Activated CD8-positive, alpha-beta T cell treated with anti-CD3 and anti-CD28 coated beads for 36 hours (primary cell): ENCODE measurements around the gene PPP3CA. TPM values are rescaled to one million over a fixed set of nuclear protein-coding genes. Genes with fewer than 3 reads are reported as not detected.

Source experiments
- ATAC-seq: fragments of 200-7000 bp; cut with Tn5 transposase; one replicate; pipeline ENCODE4 v1.10.0; 2021; ENCODE audit warnings: mild to moderate bottlenecking, moderate library complexity
- CTCF ChIA-PET: fragments of 350-600 bp; sonication (Branson Sonifier 250); formaldehyde crosslinking; loops from one replicate; lab custom pipeline; 2021; ENCODE audit warnings: antibody characterized with exemption; lab: Charles Lee
- POLR2A ChIA-PET: fragments of 350-600 bp; sonication (Branson Sonifier 250); formaldehyde crosslinking; loops from one replicate; lab custom pipeline; 2021; ENCODE audit warnings: antibody characterized with exemption; lab: Charles Lee
- DNase-seq: peaks from one replicate; pipeline ENCODE4 v3.0.0-alpha.2; 2020
- H3K27ac Mint-ChIP-seq: one replicate; pipeline ENCODE4 v1.8.0; 2021; ENCODE audit warnings: mild to moderate bottlenecking, mixed read lengths
- H3K27me3 Mint-ChIP-seq: one replicate; pipeline ENCODE4 v1.8.0; 2021; ENCODE audit warnings: mixed read lengths
- H3K36me3 Mint-ChIP-seq: one replicate; pipeline ENCODE4 v1.8.0; 2021; ENCODE audit warnings: low read depth, mixed read lengths
- H3K4me1 Mint-ChIP-seq: one replicate; pipeline ENCODE4 v1.8.0; 2021; ENCODE audit warnings: low read depth, mixed read lengths
- H3K4me3 Mint-ChIP-seq: one replicate; pipeline ENCODE4 v1.8.0; 2021; ENCODE audit warnings: mild to moderate bottlenecking, moderate library complexity, mixed read lengths
- H3K9me3 Mint-ChIP-seq: one replicate; pipeline ENCODE4 v1.8.0; 2021; ENCODE audit warnings: mixed read lengths
- intact Hi-C: fragments of 100-400 bp; cut with micrococcal nuclease; formaldehyde crosslinking; loops from one replicate; pipeline ENCODE4 v1.10.0; 2022
- total RNA-seq, 2 experiments: library from RNA; stranded (reverse); gene quantifications; one replicate each; pipeline ENCODE4 v1.2.3, GENCODE V29; 2021
- TF ChIP-seq, protein P1 (sequence below): fragments of 200-600 bp; IDR thresholded peaks from one replicate; pipeline ENCODE4 v1.8.0; 2022; ENCODE audit warnings: antibody characterized with exemption, mild to moderate bottlenecking

The PPP3CA gene
- total RNA-seq, 2 experiments from 2014 or later: 11.8 to 12.7 TPM

GRCh38 chr4:101222156-101222845 lies 125.0 kb downstream of the PPP3CA start:
- intact Hi-C loops: no loop called here
- TF ChIP-seq, protein P1, sequence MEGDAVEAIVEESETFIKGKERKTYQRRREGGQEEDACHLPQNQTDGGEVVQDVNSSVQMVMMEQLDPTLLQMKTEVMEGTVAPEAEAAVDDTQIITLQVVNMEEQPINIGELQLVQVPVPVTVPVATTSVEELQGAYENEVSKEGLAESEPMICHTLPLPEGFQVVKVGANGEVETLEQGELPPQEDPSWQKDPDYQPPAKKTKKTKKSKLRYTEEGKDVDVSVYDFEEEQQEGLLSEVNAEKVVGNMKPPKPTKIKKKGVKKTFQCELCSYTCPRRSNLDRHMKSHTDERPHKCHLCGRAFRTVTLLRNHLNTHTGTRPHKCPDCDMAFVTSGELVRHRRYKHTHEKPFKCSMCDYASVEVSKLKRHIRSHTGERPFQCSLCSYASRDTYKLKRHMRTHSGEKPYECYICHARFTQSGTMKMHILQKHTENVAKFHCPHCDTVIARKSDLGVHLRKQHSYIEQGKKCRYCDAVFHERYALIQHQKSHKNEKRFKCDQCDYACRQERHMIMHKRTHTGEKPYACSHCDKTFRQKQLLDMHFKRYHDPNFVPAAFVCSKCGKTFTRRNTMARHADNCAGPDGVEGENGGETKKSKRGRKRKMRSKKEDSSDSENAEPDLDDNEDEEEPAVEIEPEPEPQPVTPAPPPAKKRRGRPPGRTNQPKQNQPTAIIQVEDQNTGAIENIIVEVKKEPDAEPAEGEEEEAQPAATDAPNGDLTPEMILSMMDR: no peak
- no peaks in the 10 kb centered on the region for H3K9me3 Mint-ChIP-seq
- ChIA-PET CTCF (no interaction called here), POLR2A (no interaction called here)
- ATAC-seq (no peak), DNase-seq (no peak)
- H3K36me3 Mint-ChIP-seq: no peaks in the 10 kb centered on the region
- peaks cover 26% of the 10 kb centered on the region for H3K4me1 Mint-ChIP-seq
- H3K27ac Mint-ChIP-seq: no peak overlapping the region
- no peak overlapping the region for H3K4me3 Mint-ChIP-seq
- H3K27me3 Mint-ChIP-seq: no peaks in the 10 kb centered on the region

DNA sequence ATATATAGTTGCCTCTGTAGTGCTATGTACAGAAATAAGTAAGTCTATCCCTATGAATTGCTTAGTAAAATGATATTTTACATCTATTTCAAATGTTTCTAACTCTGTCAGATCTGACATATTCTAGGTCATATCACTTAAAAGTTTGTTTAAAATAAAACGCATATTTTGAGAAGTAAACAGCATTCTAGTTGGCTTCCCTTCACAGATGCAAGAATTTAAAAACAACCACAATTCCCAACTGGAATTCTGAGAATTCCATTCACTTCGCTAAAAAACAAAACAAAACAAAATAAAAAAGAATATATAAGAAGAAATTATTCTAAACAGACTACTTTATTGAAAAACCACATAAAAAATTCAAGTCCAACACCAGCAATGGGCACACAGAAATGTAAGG lies 126.0 kb downstream of the PPP3CA start:
- Mint-ChIP-seq H3K36me3 (no peaks in the 10 kb centered on the region), H3K27me3 (no peaks in the 10 kb centered on the region), H3K4me1 (peaks cover 23% of the 10 kb centered on the region), H3K27ac (no peak overlapping the region), H3K9me3 (no peaks in the 10 kb centered on the region), H3K4me3 (no peak overlapping the region)
- ChIA-PET POLR2A (no interaction called here), CTCF (no interaction called here)
- TF ChIP-seq, protein P1: no peak
- intact Hi-C loops: no loop called here
- no peak for DNase-seq
- ATAC-seq: no peak

DNA sequence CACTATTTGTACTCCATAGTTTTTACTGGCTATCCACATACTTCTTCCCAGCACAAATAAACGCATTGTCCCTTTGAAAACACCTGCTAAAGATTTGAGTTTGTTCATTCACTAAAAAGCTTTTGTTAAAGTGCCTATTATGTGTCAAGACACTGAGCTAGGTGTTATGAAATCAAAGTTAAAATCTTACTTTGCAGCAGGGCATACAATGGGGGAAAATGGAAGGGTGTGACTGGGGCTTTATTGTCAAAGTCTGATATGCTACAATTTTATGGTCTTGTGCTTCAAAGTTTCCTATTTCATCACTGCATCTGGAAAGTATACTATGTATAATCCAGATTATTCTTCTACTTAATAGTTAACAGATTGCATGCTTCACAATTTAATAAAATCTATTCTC lies 128.4 kb downstream of the PPP3CA start:
- H3K9me3 Mint-ChIP-seq: no peaks in the 10 kb centered on the region
- ATAC-seq (no peak), DNase-seq (no peak)
- H3K27me3 Mint-ChIP-seq: no peaks in the 10 kb centered on the region
- ChIA-PET POLR2A (no interaction called here), CTCF (interaction anchor here (0.6 kb wide), 1 partner anchor 9 kb away, joined by 3 read pairs; no protein-coding TSS in a partner anchor)
- H3K4me3 Mint-ChIP-seq: no peak overlapping the region
- no peak overlapping the region for H3K27ac Mint-ChIP-seq
- TF ChIP-seq, protein P1: no peak
- intact Hi-C loops: no loop called here
- peaks cover 15% of the 10 kb centered on the region for H3K4me1 Mint-ChIP-seq
- H3K36me3 Mint-ChIP-seq: no peaks in the 10 kb centered on the region

DNA sequence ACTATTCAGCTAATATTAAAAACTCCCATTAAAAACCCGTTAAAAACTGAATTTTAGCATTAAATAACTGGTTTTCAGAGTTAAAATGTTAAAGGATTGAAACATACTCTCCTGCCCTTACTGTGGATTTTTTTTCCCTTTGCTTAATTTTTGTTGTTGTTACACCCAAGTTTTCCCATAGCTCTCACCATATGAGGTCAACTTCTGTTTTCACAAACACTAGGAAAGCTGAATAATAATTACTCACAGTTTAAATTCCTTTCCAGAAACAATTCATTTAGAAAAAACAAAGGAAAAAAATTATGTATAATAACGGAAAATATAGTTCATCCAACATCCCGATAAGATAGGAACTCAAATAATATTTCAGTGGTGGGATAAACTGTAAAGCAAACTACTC lies 129.0 kb downstream of the PPP3CA start:
- Mint-ChIP-seq H3K4me1 (peaks cover 15% of the 10 kb centered on the region), H3K27ac (no peak overlapping the region), H3K27me3 (no peaks in the 10 kb centered on the region), H3K36me3 (no peaks in the 10 kb centered on the region), H3K4me3 (no peak overlapping the region), H3K9me3 (no peaks in the 10 kb centered on the region)
- intact Hi-C loops: no loop called here
- ChIA-PET CTCF (interaction anchor here (0.6 kb wide), 1 partner anchor 10 kb away, joined by 3 read pairs; no protein-coding TSS in a partner anchor), POLR2A (interaction anchor here (0.6 kb wide), 1 partner anchor 9 kb away, joined by 3 read pairs; no protein-coding TSS in a partner anchor)
- ATAC-seq (no peak), DNase-seq (no peak)
- TF ChIP-seq, protein P1: no peak

GRCh38 chr4:101217353-101218031 lies 129.8 kb downstream of the PPP3CA start:
- no peaks in the 10 kb centered on the region for H3K36me3 Mint-ChIP-seq
- no peaks in the 10 kb centered on the region for H3K27me3 Mint-ChIP-seq
- DNase-seq (no peak), ATAC-seq (no peak)
- ChIA-PET CTCF (no interaction called here), POLR2A (interaction anchor here (0.6 kb wide), 1 partner anchor 8 kb away, joined by 3 read pairs; no protein-coding TSS in a partner anchor)
- no peaks in the 10 kb centered on the region for H3K9me3 Mint-ChIP-seq
- TF ChIP-seq, protein P1: no peak
- no peak overlapping the region for H3K27ac Mint-ChIP-seq
- peaks cover 11% of the 10 kb centered on the region for H3K4me1 Mint-ChIP-seq
- intact Hi-C loops: no loop called here
- no peak overlapping the region for H3K4me3 Mint-ChIP-seq
